Fibroblast of mammary gland (primary cell): Measurements from ENCODE around the gene HAUS2.
"Not testable (repeated sequence)": the region's sequence is repeated elsewhere in the genome, so short reads cannot be mapped to it uniquely, and the experiment has no call there.

Experiments
- DNase-seq: peaks from one replicate; pipeline ENCODE4 v3.0.0-alpha.2; 2010; ENCODE audit warnings: low read depth
- H3K4me3 ChIP-seq: 2 replicates; pipeline ENCODE4 v1.5.1; 2011; ENCODE audit warnings: low read depth, mild to moderate bottlenecking, low read length, moderate library complexity; ENCODE audit not compliant: control insufficient read depth
- CTCF ChIP-seq: conservative IDR thresholded peaks from 2 replicates; pipeline ENCODE4 v1.5.1; 2011; ENCODE audit warnings: low read depth, low read length, inconsistent platforms; ENCODE audit not compliant: control insufficient read depth, insufficient read depth

The HAUS2 gene

GRCh38 chr15:42544853-42545629, 3.6 kb upstream of the HAUS2 start:
- TF ChIP-seq CTCF: no peak
- no peak overlapping the region for H3K4me3 ChIP-seq
- no peak for DNase-seq

DNA sequence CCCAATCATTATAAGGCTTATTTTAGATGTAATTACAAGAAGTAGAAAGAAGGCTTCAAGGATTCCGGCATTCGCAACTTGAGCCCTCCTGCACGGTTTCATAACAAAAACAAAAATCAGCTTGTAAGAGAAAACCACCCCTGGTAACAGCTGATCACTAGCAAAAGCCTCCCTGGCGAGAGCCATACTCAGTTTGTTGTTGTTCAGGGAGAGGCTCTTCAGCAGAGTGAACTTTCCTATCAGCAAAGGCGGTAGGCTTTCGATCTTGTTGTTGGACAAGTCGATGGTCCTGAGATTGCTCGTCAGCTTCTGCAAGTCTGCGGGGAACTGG, 755 bp upstream of the HAUS2 start:
- H3K4me3 ChIP-seq: peak overlapping the region; percentile 100
- DNase-seq: no peak
- no peak for TF ChIP-seq CTCF

DNA sequence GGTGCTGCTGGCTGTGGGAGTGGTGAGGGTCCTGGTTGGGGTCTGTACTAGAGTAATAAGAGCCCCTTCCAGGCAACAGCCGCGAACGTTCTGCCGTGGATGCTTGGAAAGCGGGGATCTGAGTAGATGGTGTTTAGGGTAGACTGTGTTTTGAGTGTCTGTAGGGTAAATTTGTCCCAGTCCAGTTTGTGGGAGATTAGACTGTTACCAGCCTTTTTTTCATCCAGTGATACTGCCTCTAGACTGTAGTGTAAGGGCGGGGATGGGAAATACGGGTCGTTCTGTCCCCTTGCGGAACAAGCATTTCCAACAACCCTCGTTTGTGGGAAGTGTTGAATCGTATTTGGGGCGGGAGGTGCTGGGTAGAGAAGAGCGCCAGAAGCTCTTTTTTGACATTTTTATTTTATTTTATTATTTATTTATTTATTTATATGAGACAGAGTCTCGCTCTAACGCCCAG, 424 bp downstream of the HAUS2 start:
- peak; percentile 39 for DNase-seq
- TF ChIP-seq CTCF: no peak
- peak overlapping the region; percentile 100 for H3K4me3 ChIP-seq

- no peak for DNase-seq
- no peak for TF ChIP-seq CTCF
- H3K4me3 ChIP-seq: peak overlapping the region; percentile 100
These were observed 1.2 kb downstream of the HAUS2 start for GRCh38 chr15:42549741-42550392.

- TF ChIP-seq CTCF: no peak
- DNase-seq: no peak
- H3K4me3 ChIP-seq: no peak overlapping the region
These were observed 4.9 kb downstream of the HAUS2 start for GRCh38 chr15:42553554-42553953.

DNA sequence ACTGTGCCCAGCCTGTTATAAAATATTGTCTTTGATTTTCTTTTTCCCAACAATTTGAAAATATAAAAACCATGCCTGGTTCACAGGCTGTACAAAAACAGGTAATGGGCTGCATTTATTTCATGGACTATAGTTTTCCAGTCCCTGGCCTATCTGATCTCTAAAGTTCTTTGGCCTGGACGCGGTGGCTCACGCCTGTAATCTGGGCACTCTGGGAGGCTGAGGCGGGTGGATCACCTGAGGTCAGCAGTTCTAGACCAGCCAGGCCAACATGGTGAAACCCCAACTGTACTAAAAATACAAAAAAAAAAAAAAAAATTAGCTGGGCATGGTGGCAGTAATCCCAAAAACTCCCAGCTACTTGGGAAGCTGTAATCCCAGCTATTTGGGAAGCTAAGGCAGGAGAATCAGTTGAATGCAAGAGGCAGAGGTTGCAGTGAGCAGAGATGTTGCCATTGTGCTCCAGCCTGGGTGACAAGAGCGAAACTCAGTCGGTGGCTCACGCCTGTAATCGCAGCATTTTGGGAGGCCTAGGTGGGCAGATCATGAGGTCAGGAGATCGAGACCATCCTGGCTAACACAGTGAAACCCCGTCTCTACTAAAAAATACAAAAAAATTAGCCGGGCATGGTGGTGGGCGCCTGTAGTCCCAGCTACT, 8.0 kb downstream of the HAUS2 start:
- DNase-seq, H3K4me3 ChIP-seq: not testable (repeated sequence)

DNA sequence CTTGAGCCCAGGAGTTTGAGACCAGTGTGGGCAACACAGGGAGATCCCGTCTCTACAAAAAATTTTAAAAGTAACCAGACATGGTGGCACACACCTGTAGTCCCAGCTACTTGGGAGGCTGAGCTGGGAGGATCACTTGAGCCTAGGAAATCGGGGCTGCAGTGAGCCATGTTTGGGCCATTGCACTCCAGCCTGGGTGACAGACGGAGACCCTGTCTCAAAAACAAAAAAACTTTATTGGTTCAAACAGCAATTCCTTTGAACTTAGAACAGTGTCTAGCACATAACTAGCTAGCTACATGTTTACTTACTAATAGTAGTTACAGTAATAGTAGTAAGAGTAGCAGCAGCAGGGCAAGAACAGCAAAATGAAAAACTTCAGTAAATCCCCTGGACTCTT, 10.1 kb downstream of the HAUS2 start:
- no peak for TF ChIP-seq CTCF
- no peak for DNase-seq
- H3K4me3 ChIP-seq: no peak overlapping the region
